GM19468 (cell line): ENCODE data around the gene CD163L1.
"Not testable (repeated sequence)": the region's sequence is repeated elsewhere in the genome, so short reads cannot be mapped to it uniquely, and the experiment has no call there.

Source experiments
- ATAC-seq: cut with Tn5 transposase; IDR thresholded peaks from one replicate; pipeline ENCODE4 v1.9.1; 2021; ENCODE audit warnings: mild to moderate bottlenecking, moderate library complexity, moderate number of reproducible peaks; ENCODE audit not compliant: unreplicated experiment; ENCODE audit errors: extremely low read depth

The CD163L1 gene

GRCh38 chr12:7444076-7444475 lies at the start of gene CD163L1:
Gene CD163L1 (minus strand): TSS chr12:7444153. CDS start chr12:7444127, 26 bp downstream.
- no peak for ATAC-seq

- ATAC-seq: no peak
These were observed 49.1 kb upstream of the CD163L1 start for GRCh38 chr12:7493006-7493405.

GRCh38 chr12:7486512-7486911 lies 42.6 kb upstream of the CD163L1 start:
- no peak for ATAC-seq

GRCh38 chr12:7485095-7485494 lies 41.1 kb upstream of the CD163L1 start:
- no peak for ATAC-seq

- no peak for ATAC-seq
These were observed 39.4 kb upstream of the CD163L1 start for GRCh38 chr12:7483343-7483742.

GRCh38 chr12:7479771-7480170 lies 35.8 kb upstream of the CD163L1 start:
- ATAC-seq: no peak

- no peak for ATAC-seq
These were observed 28.1 kb upstream of the CD163L1 start for GRCh38 chr12:7472060-7472459.

GRCh38 chr12:7460375-7461259 lies 16.7 kb upstream of the CD163L1 start:
- ATAC-seq: no peak

- ATAC-seq: no peak
These were observed 16.0 kb upstream of the CD163L1 start for GRCh38 chr12:7459973-7460372.

GRCh38 chr12:7451756-7452155 lies 7.8 kb upstream of the CD163L1 start:
- ATAC-seq: no peak

- ATAC-seq: no peak
These were observed 6.7 kb upstream of the CD163L1 start for GRCh38 chr12:7450667-7451066.

GRCh38 chr12:7448099-7448498 lies 4.1 kb upstream of the CD163L1 start:
- ATAC-seq: no peak

GRCh38 chr12:7444537-7444936 lies 584 bp upstream of the CD163L1 start:
- ATAC-seq: no peak

GRCh38 chr12:7441216-7441615 lies 2.7 kb downstream of the CD163L1 start:
- no peak for ATAC-seq

- no peak for ATAC-seq
These were observed 4.1 kb downstream of the CD163L1 start for GRCh38 chr12:7439579-7440505.

- ATAC-seq: not testable (repeated sequence)
These were observed 5.5 kb downstream of the CD163L1 start for GRCh38 chr12:7438291-7438995.

- ATAC-seq: not testable (repeated sequence)
These were observed 6.5 kb downstream of the CD163L1 start for GRCh38 chr12:7437494-7437893.

GRCh38 chr12:7434670-7435069 lies 9.3 kb downstream of the CD163L1 start:
- ATAC-seq: no peak

GRCh38 chr12:7433276-7433822 lies 10.6 kb downstream of the CD163L1 start:
- ATAC-seq: no peak
